AG09319 (cell line): ENCODE results near the gene POLR3A.

Experiments
- DNase-seq: peaks from one replicate; pipeline ENCODE4 v3.0.0-alpha.2; 2010; ENCODE audit warnings: low read depth; ENCODE audit errors: extremely low read depth
- CTCF ChIP-seq: IDR thresholded peaks from 2 replicates; pipeline ENCODE4 v1.5.1; 2011; ENCODE audit warnings: low read depth, mild to moderate bottlenecking, inconsistent platforms, low read length, moderate library complexity

The POLR3A gene

GRCh38 chr10:78045237-78045636 is 15.9 kb upstream of the POLR3A start:
- DNase-seq: no peak
- TF ChIP-seq CTCF: no peak

DNA sequence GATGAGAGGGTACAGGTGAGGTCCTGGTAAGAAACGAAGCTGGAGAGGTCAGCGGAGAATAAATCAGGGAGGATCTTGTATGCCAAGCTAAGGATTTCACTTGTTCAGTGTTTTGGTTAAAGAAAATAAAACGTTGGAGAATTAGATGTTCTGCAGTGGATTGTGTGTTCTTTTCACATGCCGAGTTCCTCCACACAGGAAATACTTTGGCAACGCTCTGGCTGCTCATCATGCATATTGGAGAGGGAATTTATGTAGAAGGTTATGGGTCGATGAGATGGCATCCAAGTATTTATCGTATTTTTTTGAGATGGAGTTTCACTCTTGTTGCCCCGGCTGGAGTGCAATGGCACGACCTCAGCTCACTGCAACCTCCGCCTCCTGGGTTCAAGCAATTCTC is 15.4 kb upstream of the POLR3A start:
- no peak for DNase-seq
- TF ChIP-seq CTCF: no peak

DNA sequence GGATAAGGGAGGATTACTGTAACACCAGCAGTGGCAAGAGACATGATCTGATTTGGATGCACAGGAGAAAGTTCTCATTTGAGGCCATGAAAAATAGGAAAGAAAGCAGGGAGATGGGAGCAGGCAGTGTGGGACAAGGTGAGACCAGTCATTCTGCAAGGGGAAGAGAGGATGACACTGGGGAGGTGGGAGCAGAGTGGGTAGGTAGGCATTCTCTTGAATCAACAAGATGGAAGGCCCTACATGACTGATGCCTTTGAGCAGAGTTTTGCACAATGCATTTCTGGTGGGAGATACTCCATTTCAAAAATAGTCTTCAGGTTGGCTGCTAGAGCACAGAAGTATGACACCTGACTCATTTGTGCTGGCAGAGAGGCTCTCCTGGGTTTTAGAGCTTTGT is 14.9 kb upstream of the POLR3A start:
- TF ChIP-seq CTCF: no peak
- no peak for DNase-seq

DNA sequence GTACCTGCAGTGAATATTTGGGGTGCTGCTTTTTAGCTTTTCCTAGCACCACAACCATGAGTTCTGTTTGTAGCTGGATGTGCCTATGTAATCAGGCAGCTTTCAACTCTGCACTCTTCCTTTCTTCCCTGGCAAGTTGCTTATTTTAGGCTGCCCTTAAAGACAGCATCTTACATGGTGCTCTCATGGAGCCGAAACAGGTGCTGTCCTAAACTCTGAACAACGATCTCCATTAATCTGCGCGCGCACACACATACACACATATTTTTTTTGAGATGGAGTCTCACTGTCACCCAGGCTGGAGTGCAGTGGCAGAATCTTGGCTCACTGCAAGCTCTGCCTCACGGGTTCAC is 13.4 kb upstream of the POLR3A start:
- DNase-seq: no peak
- TF ChIP-seq CTCF: no peak

DNA sequence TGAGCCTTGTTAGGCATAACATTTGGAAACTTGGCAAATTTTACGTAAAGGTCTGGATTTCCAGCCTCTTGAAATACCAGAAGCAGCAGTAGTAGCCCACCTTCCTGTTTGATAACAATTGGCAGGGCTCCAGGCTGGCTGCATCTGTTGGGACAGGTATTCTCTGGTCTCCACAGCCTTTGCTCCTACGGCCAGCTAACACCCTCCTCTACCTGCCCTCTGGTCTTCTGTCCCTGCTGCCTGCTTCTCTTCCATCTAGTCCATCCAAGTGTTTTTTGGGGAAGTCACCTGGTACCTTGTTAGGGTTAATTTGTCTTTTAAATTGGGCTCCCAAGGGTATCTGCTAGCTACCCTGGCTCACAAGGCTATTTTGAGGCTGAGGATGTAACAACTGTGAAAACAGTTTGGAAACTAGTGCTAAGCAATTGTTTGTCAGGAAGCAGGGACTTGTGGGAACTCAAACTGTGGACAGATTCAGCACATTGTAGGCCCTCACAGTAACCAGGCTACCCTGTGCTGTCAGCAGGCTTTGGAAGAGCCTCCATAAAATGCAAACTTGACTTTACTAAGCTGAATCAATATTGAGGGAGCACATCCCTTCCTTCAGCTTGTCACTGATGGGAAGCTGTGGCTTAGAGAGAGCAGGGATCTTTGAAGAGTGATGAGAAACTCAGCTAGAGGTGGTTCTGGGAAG is 12.9 kb upstream of the POLR3A start:
- TF ChIP-seq CTCF: no peak
- no peak for DNase-seq

- no peak for DNase-seq
- no peak for TF ChIP-seq CTCF
These were observed 12.1 kb upstream of the POLR3A start for GRCh38 chr10:78041170-78042057.

DNA sequence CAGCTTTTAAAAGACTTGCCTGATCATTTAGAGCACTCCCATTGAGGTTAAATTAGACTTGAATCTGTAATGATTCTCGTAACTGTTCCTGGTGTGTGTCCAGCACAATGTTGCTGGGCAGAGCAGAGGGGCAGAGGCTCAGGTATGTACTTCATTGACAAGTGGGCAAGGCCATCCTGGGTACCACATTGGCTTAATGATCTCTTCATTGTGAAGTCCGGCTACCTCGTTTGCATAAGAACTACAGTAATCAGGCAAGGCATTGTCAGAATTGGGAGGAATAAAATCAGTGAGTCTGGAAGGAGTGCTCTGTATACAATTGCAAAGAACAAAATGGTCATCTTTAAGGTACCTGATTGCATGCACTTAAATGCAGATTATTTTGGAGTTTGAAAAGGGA is 10.4 kb upstream of the POLR3A start:
- TF ChIP-seq CTCF: no peak
- DNase-seq: no peak
